ENCODE data around the gene NR4A2. TPM values are rescaled to one million over a fixed set of nuclear protein-coding genes. Genes with fewer than 3 reads are reported as not detected.

Gene NR4A2
- polyA plus RNA-seq = 0.15 to 4.5 TPM (median 3.0 TPM) in 3 replicates
- 1.3 TPM for polyA plus RNA-seq (2011; ENCODE audit: low read depth)
- polyA plus RNA-seq (2011; cell fraction: cytosol; rRNA removed) = 1.3 and 1.7 TPM in 2 replicates
- polyA plus RNA-seq (2011; cell fraction: nucleus; rRNA removed) = 37.4 and 49.8 TPM in 2 replicates
- 0.24 and 1.8 TPM in 2 replicates for polyA plus RNA-seq (2012; ENCODE audit: low replicate concordance)
- polyA minus RNA-seq = 0.43 to 10.5 TPM (median 7.9 TPM) in 3 replicates
- polyA minus RNA-seq (2011; cell fraction: cytosol; rRNA and poly(A)+ RNA removed) = 1.5 TPM
- polyA minus RNA-seq (2011; cell fraction: nucleus; rRNA and poly(A)+ RNA removed) = 22.5 and 23.8 TPM in 2 replicates

DNA sequence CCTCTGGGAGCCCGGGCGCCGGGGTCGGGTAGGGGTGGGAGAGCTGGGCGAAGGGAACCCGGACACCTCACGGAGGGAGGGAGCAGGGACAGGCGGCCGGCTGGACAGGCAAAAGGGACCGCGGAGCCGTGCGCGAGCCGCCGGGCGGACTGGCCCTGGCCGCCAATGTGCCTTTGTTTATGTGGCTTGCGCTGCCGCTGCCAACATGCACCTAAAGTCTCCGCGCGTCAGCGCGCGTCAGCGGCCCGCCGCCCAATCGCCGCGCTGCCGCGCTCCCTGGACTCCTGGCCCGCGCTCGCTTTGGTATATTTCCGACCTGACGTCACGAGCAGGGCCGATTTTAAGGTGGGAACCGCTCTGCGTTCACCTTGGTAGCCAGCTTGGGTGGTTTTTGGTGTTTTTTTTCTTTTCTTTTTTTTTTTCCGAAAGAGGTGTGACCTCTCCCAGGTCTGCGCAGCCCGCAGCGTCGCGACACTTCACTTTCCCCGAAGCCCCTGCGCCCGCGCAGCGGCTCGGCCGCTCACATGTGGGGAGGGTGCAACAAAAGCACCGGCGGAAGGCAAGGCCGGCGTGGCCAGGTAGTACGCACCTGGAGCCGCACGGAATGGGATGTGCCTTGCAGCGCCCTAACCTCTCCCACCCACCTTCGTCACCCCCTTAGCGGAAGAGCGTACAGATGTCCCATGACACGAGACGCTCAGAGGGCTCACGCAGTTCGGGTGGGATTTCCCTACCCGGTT is at the start of gene NR4A2:
Gene NR4A2 (minus strand): TSS at position 188 of the 740 bp plus-strand sequence. CDS start 2,535 bp downstream, outside the sequence.
- peak within 1 kb of the TSS; percentile 94 for H2AFZ ChIP-seq (ENCODE audit: control insufficient read depth, low read length)
- TF ChIP-seq, protein P1, sequence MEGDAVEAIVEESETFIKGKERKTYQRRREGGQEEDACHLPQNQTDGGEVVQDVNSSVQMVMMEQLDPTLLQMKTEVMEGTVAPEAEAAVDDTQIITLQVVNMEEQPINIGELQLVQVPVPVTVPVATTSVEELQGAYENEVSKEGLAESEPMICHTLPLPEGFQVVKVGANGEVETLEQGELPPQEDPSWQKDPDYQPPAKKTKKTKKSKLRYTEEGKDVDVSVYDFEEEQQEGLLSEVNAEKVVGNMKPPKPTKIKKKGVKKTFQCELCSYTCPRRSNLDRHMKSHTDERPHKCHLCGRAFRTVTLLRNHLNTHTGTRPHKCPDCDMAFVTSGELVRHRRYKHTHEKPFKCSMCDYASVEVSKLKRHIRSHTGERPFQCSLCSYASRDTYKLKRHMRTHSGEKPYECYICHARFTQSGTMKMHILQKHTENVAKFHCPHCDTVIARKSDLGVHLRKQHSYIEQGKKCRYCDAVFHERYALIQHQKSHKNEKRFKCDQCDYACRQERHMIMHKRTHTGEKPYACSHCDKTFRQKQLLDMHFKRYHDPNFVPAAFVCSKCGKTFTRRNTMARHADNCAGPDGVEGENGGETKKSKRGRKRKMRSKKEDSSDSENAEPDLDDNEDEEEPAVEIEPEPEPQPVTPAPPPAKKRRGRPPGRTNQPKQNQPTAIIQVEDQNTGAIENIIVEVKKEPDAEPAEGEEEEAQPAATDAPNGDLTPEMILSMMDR (optimal IDR thresholded peaks at IDR 0.05 in 1 of 3, IDR thresholded peaks at IDR 0.05 in 1 of 3, conservative IDR thresholded peaks at IDR 0.05 in 1 of 3; ENCODE audit: extremely low read depth in 1 of 3, insufficient read depth in 2 of 3, low read length in 3 of 3) = no peak
- no peak for TF ChIP-seq EZH2 (IDR thresholded peaks at IDR 0.05; ENCODE audit: low read length)
- FAIRE-seq (no peak), DNase-seq (ENCODE audit: low read depth, low spot score) (no peak)
- no peaks in the 10 kb centered on the region for H3K36me3 ChIP-seq (ENCODE audit: control insufficient read depth in 2 of 2, extremely low read depth in 1 of 2, insufficient read depth in 2 of 2, low read length in 2 of 2)
- dilution Hi-C loops (cut with MboI; ENCODE audit: extremely low pct_ligation_motif_present, low sequenced_read_pairs) = no loop called here
- peak within 1 kb of the TSS; percentile 93 for H3K9ac ChIP-seq (ENCODE audit: control insufficient read depth, extremely low read depth, insufficient read depth, low read length)
- peak within 1 kb of the TSS; percentile 87 for H3K4me2 ChIP-seq (ENCODE audit: control insufficient read depth, extremely low read depth, insufficient read depth, low read depth, low read length)
- no peaks in the 10 kb centered on the region for H3K79me2 ChIP-seq (ENCODE audit: control insufficient read depth, insufficient read depth, low read length)
- H3K4me3 ChIP-seq (ENCODE audit: control insufficient read depth in 2 of 3, extremely low read depth in 1 of 3, insufficient read depth in 2 of 3, low read depth in 1 of 3, low read length in 3 of 3) = peak within 1 kb of the TSS; percentile 75 to 90 (median 90)
- peaks cover 5% of the 10 kb centered on the region for H3K27me3 ChIP-seq (ENCODE audit: control insufficient read depth, extremely low read depth, insufficient read depth, low read length)
- H3K9me3 ChIP-seq (ENCODE audit: control insufficient read depth, low read depth, low read length) = no peaks in the 10 kb centered on the region
- no peaks in the 10 kb centered on the region for H4K20me1 ChIP-seq (ENCODE audit: control insufficient read depth, extremely low read depth, insufficient read depth, low read length)
- H3K27ac ChIP-seq (ENCODE audit: control insufficient read depth, insufficient read depth, low read length) = peak within 1 kb of the TSS; percentile 94
- peaks cover 7% of the 10 kb centered on the region for H3K4me1 ChIP-seq (ENCODE audit: control insufficient read depth, extremely low read depth, insufficient read depth, low read length)
- no peaks in the 10 kb centered on the region for H3K9me1 ChIP-seq (ENCODE audit: control insufficient read depth, extremely low read depth, insufficient read depth, low read length)

DNA sequence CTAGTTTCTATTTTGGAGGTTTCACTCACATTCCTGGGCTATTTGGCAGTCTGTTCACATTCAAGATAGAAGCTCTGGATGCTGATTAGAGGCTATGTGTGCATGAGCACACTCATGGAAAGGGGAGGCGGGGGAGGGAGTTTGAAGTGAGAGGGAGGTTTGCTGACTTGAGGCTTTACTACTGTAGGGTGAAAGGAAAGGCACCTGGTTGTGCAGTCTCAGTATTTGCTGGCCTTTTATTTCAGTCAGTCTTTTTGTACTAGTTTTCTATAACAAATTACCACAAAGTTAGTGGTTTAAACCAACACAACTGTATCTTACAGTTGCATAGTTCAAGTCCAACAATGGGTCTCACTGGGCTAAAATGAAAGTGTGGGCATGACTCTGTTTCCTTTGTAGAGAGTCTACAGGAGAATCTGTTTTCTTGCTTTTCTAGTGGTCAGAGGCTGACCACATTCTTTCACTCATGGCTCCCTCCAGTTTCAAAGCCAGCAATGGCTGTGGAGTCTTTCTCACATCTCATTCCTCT is 47.7 kb upstream of the NR4A2 start:
- no peak overlapping the region for H2AFZ ChIP-seq (ENCODE audit: control insufficient read depth, low read length)
- no peaks in the 10 kb centered on the region for H3K4me1 ChIP-seq (ENCODE audit: control insufficient read depth, extremely low read depth, insufficient read depth, low read length)
- FAIRE-seq (no peak), DNase-seq (ENCODE audit: low read depth, low spot score) (no peak)
- no peak overlapping the region for H3K9ac ChIP-seq (ENCODE audit: control insufficient read depth, extremely low read depth, insufficient read depth, low read length)
- no peaks in the 10 kb centered on the region for H3K27me3 ChIP-seq (ENCODE audit: control insufficient read depth, extremely low read depth, insufficient read depth, low read length)
- H4K20me1 ChIP-seq (ENCODE audit: control insufficient read depth, extremely low read depth, insufficient read depth, low read length) = no peaks in the 10 kb centered on the region
- H3K4me3 ChIP-seq (ENCODE audit: control insufficient read depth in 2 of 3, extremely low read depth in 1 of 3, insufficient read depth in 2 of 3, low read depth in 1 of 3, low read length in 3 of 3) = no peak overlapping the region
- dilution Hi-C loops (cut with MboI; ENCODE audit: extremely low pct_ligation_motif_present, low sequenced_read_pairs) = no loop called here
- no peak overlapping the region for H3K27ac ChIP-seq (ENCODE audit: control insufficient read depth, insufficient read depth, low read length)
- no peaks in the 10 kb centered on the region for H3K9me3 ChIP-seq (ENCODE audit: control insufficient read depth, low read depth, low read length)
- H3K4me2 ChIP-seq (ENCODE audit: control insufficient read depth, extremely low read depth, insufficient read depth, low read depth, low read length) = no peak overlapping the region
- TF ChIP-seq, protein P1 (optimal IDR thresholded peaks at IDR 0.05 in 1 of 3, IDR thresholded peaks at IDR 0.05 in 1 of 3, conservative IDR thresholded peaks at IDR 0.05 in 1 of 3; ENCODE audit: extremely low read depth in 1 of 3, insufficient read depth in 2 of 3, low read length in 3 of 3) = no peak
- TF ChIP-seq EZH2 (IDR thresholded peaks at IDR 0.05; ENCODE audit: low read length) = no peak
- H3K9me1 ChIP-seq (ENCODE audit: control insufficient read depth, extremely low read depth, insufficient read depth, low read length) = no peaks in the 10 kb centered on the region
- no peaks in the 10 kb centered on the region for H3K79me2 ChIP-seq (ENCODE audit: control insufficient read depth, insufficient read depth, low read length)
- no peaks in the 10 kb centered on the region for H3K36me3 ChIP-seq (ENCODE audit: control insufficient read depth in 2 of 2, extremely low read depth in 1 of 2, insufficient read depth in 2 of 2, low read length in 2 of 2)

All from keratinocyte (primary cell).